GM18517 (cell line): Measurements from ENCODE around the gene HIVEP3.
A peak's percentile ranks its signal among the peaks of the same experiment; 100 is the strongest.

Source experiments
- ATAC-seq: cut with Tn5 transposase; IDR thresholded peaks from one replicate; pipeline ENCODE4 v1.9.1; 2021; ENCODE audit warnings: mild to moderate bottlenecking, moderate library complexity; ENCODE audit not compliant: unreplicated experiment

The HIVEP3 gene

GRCh38 chr1:41673806-41674205 lies 244.9 kb downstream of the HIVEP3 start:
- peak; percentile 34 for ATAC-seq

GRCh38 chr1:41673378-41673777 lies 245.3 kb downstream of the HIVEP3 start:
- ATAC-seq, result peak; percentile 57

GRCh38 chr1:41672641-41673361 lies 245.9 kb downstream of the HIVEP3 start:
- no peak for ATAC-seq

DNA sequence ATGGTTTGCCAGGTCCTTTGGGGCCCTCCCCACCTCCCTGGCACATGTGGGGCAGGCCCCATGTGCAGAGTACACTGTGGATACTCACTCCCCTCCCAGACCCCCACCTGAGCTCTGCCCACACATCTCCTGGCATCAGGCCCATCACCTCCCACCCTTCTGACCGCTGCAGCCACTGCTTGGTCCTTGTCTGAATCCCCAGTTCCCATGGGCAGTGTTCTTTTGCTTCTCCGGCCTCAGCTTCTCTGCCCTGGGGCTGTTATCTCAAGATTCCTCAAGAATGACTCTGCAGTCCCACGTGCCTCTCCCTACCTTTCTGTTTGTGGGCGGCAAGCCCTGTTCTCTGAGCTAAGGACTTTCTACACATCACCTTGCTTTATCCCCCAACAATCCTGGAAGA lies 246.5 kb downstream of the HIVEP3 start:
- no peak for ATAC-seq

DNA sequence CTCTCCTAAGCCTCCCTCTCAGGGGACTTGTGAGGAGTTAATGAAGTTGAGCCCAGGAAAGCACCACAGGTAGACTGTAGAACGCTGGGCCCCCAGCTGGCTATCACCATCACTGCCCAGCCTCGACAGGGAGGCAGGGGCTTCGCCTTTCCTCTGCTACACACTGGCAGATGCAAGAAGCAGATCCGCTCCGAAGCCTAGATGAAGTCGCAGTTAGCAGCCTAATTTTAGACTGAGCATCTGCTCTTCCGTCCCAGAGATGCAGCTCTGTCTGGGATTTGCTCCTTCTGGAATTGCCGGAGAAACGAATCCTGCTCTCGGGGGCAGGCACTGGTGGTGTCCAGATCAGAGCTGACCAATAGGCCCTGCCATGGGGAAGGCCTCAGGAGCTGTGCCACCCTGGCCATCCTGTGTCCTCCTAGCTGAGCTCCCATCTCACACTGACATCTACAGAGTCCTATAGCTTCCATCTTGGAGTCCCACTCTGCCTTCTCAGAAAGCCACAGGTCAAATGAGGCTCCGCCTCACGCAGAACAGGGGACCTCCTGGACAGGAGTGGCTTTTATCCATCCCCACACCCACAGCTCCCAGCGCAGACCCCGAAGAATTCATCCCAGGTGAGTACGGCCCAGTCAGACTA lies 247.5 kb downstream of the HIVEP3 start:
- ATAC-seq, result no peak

- ATAC-seq, result no peak
Observed at GRCh38 chr1:41670217-41670957, 248.3 kb downstream of the HIVEP3 start.

DNA sequence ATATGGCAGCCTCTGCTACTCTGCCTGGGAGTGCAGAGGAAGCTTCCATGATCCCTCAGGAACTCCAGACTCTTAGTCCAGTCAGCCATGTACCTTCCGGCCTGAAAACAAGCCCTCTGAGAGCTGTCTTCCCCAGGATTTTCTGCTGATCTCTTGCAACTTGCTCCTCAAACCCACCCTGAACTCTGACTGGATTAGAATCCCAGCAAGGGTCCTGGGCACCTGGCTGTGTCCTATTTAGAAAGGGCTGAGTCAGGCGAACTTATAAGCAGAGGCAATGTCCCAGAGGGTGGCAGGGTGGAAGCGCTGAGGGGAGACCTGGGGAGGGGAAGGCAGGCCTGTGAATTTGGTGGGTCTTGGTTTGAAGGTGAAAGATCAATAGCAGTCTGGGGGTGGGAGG lies 249.8 kb downstream of the HIVEP3 start:
- no peak for ATAC-seq

DNA sequence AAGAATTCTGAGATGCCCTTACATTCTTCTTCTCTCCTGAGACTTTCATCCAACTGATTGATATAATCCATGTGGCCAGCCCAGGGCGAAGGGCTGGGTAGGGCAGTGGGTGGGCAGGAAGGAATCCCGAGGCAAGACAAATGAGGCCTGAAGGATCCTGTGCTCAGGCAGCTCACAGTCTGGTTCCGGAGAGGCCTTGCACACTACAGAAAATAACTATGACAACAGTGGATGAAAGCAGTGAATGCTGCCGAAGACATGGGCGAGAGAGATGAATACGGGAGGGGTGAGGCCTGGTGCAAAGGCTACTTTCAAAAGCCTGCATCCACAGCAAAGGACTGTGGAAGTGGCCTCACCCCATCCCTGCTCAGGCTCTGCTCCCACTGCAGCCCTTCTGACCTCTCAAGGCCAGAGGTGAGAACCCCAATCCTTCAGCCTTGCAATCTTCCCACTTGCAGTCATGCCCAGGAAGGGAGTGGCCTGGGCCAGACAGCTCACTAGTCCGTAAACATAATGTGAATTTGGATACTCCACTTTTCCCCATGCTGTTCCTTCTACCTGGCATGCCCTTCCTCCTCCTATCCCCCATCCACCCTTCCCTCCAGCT lies 250.6 kb downstream of the HIVEP3 start:
- ATAC-seq, result no peak

- peak; percentile 58 for ATAC-seq
Observed at GRCh38 chr1:41666981-41667631, 251.6 kb downstream of the HIVEP3 start.

DNA sequence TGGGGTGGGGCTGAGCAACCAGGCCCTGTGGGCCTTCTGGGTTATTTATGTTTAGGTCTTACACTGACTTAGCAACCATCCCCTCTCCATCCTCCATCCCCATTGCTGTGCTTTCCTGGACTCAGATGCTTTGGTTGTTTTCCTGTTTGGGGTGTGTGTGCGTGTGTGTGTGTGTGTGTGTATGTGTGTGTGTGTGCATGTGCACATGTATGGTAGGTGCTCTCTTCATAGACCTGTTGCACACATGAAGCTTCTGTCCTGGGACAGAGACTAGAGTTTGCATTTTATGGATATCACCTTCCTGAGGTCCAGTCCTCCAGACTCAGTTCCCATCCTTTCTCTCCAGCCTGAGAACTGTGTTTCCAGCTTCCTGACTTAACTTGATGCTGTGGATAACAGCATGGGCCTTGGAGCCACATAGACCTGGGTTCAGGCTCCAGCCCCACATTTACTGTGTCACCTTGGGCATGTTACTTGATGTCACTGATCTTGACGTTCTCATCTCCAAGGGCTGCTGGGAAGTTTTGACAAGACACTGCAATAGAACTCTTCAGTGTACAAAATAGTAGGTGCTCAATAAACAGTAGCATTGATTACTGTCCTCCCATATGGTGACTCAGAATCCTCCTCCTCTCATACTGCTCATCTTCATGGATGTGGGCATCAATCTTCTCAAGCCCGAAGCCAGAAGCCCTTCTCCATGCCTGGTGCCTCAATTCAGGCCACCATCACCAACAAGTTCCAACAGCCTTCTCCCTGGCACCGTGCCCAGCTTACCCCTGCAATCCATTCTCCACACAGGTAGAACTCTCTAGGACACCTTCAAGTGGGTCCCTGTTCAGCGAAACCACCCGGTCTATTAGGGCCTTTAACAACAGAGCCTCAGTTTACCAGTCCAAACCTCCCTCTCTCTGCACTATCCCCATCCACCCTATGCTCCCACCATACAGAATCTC lies 252.5 kb downstream of the HIVEP3 start:
- no peak for ATAC-seq

- ATAC-seq, result no peak
Observed at GRCh38 chr1:41664861-41665640, 253.7 kb downstream of the HIVEP3 start.

DNA sequence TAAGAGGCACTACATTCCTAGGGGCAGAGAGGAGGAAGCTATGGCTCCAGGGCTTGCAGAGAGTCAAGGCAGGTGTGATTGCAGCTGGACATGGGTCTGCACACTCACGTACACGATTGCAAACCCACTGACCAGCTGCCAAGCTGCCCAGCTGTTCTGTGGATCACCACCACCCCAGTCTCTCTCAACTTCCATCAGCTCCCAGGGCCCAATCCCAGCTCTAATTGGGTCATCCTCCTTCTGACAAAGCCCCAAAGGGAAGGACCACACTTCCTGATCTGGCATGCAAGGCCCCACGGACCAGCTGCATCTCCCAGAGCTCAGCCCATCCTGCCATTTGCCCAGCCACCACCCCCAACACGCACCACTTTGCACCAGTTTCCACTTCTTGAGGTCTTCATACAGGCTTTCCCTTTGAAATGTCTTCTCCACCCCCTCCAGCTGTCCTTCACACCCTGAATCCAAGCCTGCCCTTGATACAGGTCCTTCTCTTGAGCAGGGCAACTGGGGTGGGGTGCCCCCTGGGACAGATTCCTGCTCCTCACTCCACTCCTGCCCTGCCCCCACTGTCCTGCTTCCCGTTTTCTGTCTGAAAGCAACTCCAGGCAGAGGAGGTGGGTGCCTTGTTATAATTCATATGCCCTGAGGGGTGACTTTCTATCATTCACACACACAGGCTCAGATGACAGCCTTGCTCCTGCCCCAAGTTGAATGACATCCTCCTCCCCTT lies 254.9 kb downstream of the HIVEP3 start:
- ATAC-seq, result no peak

- ATAC-seq, result no peak
Observed at GRCh38 chr1:41662765-41663437, 255.8 kb downstream of the HIVEP3 start.

DNA sequence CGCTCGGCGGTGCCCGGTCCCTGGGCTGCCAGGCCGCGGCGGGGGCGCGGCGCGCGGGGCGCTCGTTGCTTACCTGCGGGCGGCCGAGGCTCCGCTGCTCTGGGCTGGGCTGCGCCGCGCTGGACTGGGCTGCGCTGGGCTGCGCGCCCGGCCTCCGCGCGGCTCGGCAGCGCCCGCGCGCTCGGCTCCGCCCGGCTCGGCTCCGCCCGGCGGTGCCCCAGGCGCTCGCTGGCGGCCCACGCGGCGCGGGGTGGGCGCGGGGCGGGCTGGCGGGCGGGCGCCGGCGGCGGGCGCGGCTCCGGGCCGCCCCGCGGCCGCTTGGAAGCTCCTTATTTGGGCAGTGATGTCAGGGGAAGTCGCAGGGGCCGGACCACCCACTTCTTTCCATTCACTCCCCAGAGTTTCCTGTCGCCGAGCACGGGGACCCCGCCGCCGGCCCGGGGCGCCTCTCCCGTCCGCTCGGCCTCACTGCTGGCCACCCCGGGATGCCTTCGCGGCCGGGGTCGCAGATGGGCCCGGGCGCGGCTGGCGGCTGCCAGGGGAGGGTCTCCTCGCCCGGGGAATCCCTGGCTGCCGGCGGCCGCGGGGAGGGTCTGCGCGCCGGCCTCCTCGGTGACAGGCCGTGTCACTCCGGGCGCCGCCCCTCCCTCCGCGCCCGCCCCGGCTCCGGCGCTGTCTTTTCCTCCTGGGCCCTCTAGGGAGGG lies 256.5 kb downstream of the HIVEP3 start:
- peak; percentile 61 for ATAC-seq

GRCh38 chr1:41661428-41662060 lies 257.2 kb downstream of the HIVEP3 start:
- peak; percentile 22 for ATAC-seq

GRCh38 chr1:41660570-41661427 lies 257.9 kb downstream of the HIVEP3 start:
- ATAC-seq, result no peak
